Measurements from ENCODE around the gene RBM20.

Gene RBM20

DNA sequence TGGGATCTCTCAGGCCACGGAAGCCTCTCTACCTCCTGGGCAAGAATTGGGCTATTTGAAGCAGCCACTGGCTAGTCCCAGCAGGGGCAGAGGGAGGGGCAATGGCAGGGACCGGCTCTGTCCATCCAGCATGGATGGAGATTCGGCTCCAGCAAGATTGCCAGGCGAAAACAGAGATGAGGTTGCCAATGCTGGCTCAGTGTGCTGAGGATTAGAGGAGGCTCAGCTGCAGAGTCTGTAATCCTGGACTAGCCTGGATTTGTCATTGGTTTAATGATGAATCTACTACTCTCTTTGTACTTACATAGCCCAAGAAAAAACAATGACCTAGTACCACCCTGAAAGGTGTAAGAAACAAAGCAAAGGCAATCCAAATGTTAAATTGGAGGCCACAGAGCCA, 115.4 kb downstream of the RBM20 start:
- no peaks in the 10 kb centered on the region for H3K4me1 ChIP-seq (ENCODE audit: control extremely low read depth in 1 of 4, control insufficient read depth in 4 of 4, insufficient read depth in 4 of 4, low read length in 3 of 4)
- no peak for DNase-seq
- H3K27ac ChIP-seq (ENCODE audit: insufficient read depth in 1 of 2, low read depth in 1 of 2, low read length in 2 of 2, poor library complexity in 1 of 2, severe bottlenecking in 2 of 2), result no peak overlapping the region
- CTCF ChIA-PET, result interaction anchor here (0.9 to 1.4 kb wide), 4 partner anchors 11 to 151 kb away, joined by 3 to 4 read pairs (median 3); no protein-coding TSS in a partner anchor
- no peaks in the 10 kb centered on the region for H3K36me3 ChIP-seq (ENCODE audit: control insufficient read depth in 4 of 4, insufficient read depth in 4 of 4, low read length in 3 of 4)
- peaks cover 0 to 8% (median 0%) of the 10 kb centered on the region in 5 experiments for H3K27me3 ChIP-seq (replicated peaks in 2 of 5; ENCODE audit: control insufficient read depth in 4 of 5, insufficient read depth in 5 of 5, low read length in 4 of 5)
- POLR2A ChIA-PET, result no interaction called here
- 82% methylated on average over 2 of the region's 4 CpGs for WGBS (ENCODE audit: insufficient coverage)
- H3K4me3 ChIP-seq (ENCODE audit: control insufficient read depth in 1 of 7, extremely low read depth in 1 of 7, insufficient read depth in 4 of 7, low read depth in 2 of 7, low read length in 6 of 7), result no peak overlapping the region
- H3K9me3 ChIP-seq (ENCODE audit: control extremely low read depth in 1 of 5, control insufficient read depth in 4 of 5, insufficient read depth in 2 of 5, low read depth in 1 of 5, low read length in 4 of 5), result no peaks in the 10 kb centered on the region

DNA sequence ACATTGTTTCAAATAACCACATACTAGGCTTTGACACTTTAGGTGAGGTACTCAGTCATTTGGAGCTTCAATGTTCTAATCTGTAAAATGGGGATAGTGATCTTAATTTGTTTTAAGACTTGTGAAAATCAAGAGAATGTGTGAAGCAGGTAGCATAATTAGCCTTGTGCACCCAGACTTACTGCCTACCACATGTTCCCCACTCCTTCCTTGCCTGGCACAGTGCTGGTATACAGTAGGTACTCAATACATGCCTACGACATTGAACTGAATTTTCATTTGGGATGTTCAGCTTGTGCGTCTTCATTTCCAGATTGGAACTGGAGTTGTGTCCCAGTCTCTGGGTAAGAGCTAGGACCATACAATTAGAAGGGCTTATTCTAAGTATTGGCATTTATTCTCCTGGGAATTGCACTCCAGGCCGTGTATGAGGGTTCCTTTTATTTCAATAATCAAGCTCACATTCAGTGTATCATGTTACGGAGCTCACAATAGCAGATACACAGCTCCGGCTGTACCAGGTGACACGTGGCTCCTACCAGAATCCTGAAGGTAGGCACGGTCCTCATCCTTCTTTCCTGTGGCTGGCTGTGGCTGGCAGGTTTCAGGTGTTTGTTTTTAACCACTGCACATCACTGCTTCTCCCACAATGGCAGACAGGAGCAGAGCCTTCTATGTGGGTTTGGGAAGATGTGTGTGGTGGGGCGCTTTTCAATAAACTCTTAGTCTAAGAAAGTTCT, 118.1 kb downstream of the RBM20 start:
- Histone ChIP-seq H3K27me3 (replicated peaks in 2 of 5; ENCODE audit: control insufficient read depth in 4 of 5, insufficient read depth in 5 of 5, low read length in 4 of 5) (peaks cover 0 to 10% (median 0%) of the 10 kb centered on the region in 5 experiments), H3K4me3 (ENCODE audit: control insufficient read depth in 1 of 7, extremely low read depth in 1 of 7, insufficient read depth in 4 of 7, low read depth in 2 of 7, low read length in 6 of 7) (no peak overlapping the region), H3K36me3 (ENCODE audit: control insufficient read depth in 4 of 4, insufficient read depth in 4 of 4, low read length in 3 of 4) (no peaks in the 10 kb centered on the region), H3K4me1 (ENCODE audit: control extremely low read depth in 1 of 4, control insufficient read depth in 4 of 4, insufficient read depth in 4 of 4, low read length in 3 of 4) (no peaks in the 10 kb centered on the region), H3K27ac (ENCODE audit: insufficient read depth in 1 of 2, low read depth in 1 of 2, low read length in 2 of 2, poor library complexity in 1 of 2, severe bottlenecking in 2 of 2) (no peak overlapping the region), H3K9me3 (ENCODE audit: control extremely low read depth in 1 of 5, control insufficient read depth in 4 of 5, insufficient read depth in 2 of 5, low read depth in 1 of 5, low read length in 4 of 5) (no peaks in the 10 kb centered on the region)
- ChIA-PET POLR2A (no interaction called here), CTCF (interaction anchor here (1.1 to 1.4 kb wide), 2 partner anchors 16 to 37 kb away, joined by 3 to 4 read pairs; no protein-coding TSS in a partner anchor)
- WGBS (ENCODE audit: insufficient coverage), result 98% methylated on average over 6 of the region's 8 CpGs
- no peak for DNase-seq

DNA sequence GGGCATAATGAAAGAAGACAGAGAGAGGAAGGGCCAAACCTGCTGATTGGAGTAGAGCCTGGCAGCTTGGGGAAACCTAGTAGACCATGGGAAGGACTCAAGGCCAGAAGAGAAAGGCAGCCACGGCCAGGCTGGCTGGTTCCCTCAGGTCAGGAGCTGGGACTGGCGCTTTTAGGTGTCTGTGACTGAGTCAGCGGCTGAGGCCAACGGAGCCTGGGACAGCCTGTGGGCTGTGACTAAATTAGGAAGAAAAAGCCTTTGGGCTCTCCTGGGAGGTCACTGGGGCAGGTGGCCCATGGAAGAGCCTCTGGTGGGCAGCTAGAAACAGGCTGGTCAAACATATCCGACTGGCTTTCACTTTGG, 118.7 kb downstream of the RBM20 start:
- DNase-seq, result no peak
- H3K4me3 ChIP-seq (ENCODE audit: control insufficient read depth in 1 of 7, extremely low read depth in 1 of 7, insufficient read depth in 4 of 7, low read depth in 2 of 7, low read length in 6 of 7), result no peak overlapping the region
- ChIA-PET CTCF (interaction anchor here (1.1 to 1.4 kb wide), 2 partner anchors 16 to 36 kb away, joined by 3 to 4 read pairs; no protein-coding TSS in a partner anchor), POLR2A (no interaction called here)
- H3K27ac ChIP-seq (ENCODE audit: insufficient read depth in 1 of 2, low read depth in 1 of 2, low read length in 2 of 2, poor library complexity in 1 of 2, severe bottlenecking in 2 of 2), result no peak overlapping the region
- no peaks in the 10 kb centered on the region for H3K4me1 ChIP-seq (ENCODE audit: control extremely low read depth in 1 of 4, control insufficient read depth in 4 of 4, insufficient read depth in 4 of 4, low read length in 3 of 4)
- no peaks in the 10 kb centered on the region for H3K36me3 ChIP-seq (ENCODE audit: control insufficient read depth in 4 of 4, insufficient read depth in 4 of 4, low read length in 3 of 4)
- 96% methylated on average over 5 of the region's 5 CpGs for WGBS (ENCODE audit: insufficient coverage)
- peaks cover 0 to 10% (median 0%) of the 10 kb centered on the region in 5 experiments for H3K27me3 ChIP-seq (replicated peaks in 2 of 5; ENCODE audit: control insufficient read depth in 4 of 5, insufficient read depth in 5 of 5, low read length in 4 of 5)
- H3K9me3 ChIP-seq (ENCODE audit: control extremely low read depth in 1 of 5, control insufficient read depth in 4 of 5, insufficient read depth in 2 of 5, low read depth in 1 of 5, low read length in 4 of 5), result no peaks in the 10 kb centered on the region

DNA sequence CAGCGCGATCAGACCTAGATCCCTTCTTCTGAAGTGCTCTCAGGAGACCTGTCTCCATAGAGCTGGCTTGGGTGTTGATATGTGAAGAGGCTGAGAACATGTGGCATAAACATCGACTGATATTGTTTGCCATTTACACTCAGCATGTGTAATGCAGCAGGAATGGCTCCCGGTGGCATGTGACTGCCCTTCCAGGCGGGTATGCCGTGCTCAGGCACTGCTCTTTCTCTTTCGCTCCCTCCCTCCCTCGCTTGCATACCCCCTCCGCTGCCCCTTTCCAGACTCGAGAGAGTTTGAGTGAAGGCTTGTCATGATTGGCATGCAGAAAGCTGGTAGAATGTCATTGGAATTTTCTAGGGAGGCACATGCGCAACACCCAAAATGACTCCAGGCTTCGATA, 120.2 kb downstream of the RBM20 start:
- WGBS (ENCODE audit: insufficient coverage), result 85% methylated on average over 6 of the region's 12 CpGs
- DNase-seq, result no peak
- POLR2A ChIA-PET, result no interaction called here

GRCh38 chr10:110764793-110765512, 120.8 kb downstream of the RBM20 start:
- Histone ChIP-seq H3K36me3 (ENCODE audit: control insufficient read depth in 4 of 4, insufficient read depth in 4 of 4, low read length in 3 of 4) (no peaks in the 10 kb centered on the region), H3K27ac (ENCODE audit: insufficient read depth in 1 of 2, low read depth in 1 of 2, low read length in 2 of 2, poor library complexity in 1 of 2, severe bottlenecking in 2 of 2) (no peak overlapping the region), H3K4me3 (ENCODE audit: control insufficient read depth in 1 of 7, extremely low read depth in 1 of 7, insufficient read depth in 4 of 7, low read depth in 2 of 7, low read length in 6 of 7) (no peak overlapping the region), H3K9me3 (ENCODE audit: control extremely low read depth in 1 of 5, control insufficient read depth in 4 of 5, insufficient read depth in 2 of 5, low read depth in 1 of 5, low read length in 4 of 5) (no peaks in the 10 kb centered on the region), H3K4me1 (ENCODE audit: control extremely low read depth in 1 of 4, control insufficient read depth in 4 of 4, insufficient read depth in 4 of 4, low read length in 3 of 4) (no peaks in the 10 kb centered on the region), H3K27me3 (replicated peaks in 2 of 5; ENCODE audit: control insufficient read depth in 4 of 5, insufficient read depth in 5 of 5, low read length in 4 of 5) (peaks cover 0 to 7% (median 0%) of the 10 kb centered on the region in 5 experiments)
- no peak for DNase-seq
- ChIA-PET POLR2A (no interaction called here), CTCF (interaction anchor here (1.1 to 1.2 kb wide), 2 partner anchors 21 to 26 kb away, joined by 3 read pairs; no protein-coding TSS in a partner anchor)
- 92% methylated on average over 13 of the region's 13 CpGs for WGBS (ENCODE audit: insufficient coverage)

More for the DNA sequence above, 120.2 kb downstream of the RBM20 start:
- peaks cover 0 to 10% (median 0%) of the 10 kb centered on the region in 5 experiments for H3K27me3 ChIP-seq (replicated peaks in 2 of 5; ENCODE audit: control insufficient read depth in 4 of 5, insufficient read depth in 5 of 5, low read length in 4 of 5)
- H3K9me3 ChIP-seq (ENCODE audit: control extremely low read depth in 1 of 5, control insufficient read depth in 4 of 5, insufficient read depth in 2 of 5, low read depth in 1 of 5, low read length in 4 of 5), result no peaks in the 10 kb centered on the region
- H3K27ac ChIP-seq (ENCODE audit: insufficient read depth in 1 of 2, low read depth in 1 of 2, low read length in 2 of 2, poor library complexity in 1 of 2, severe bottlenecking in 2 of 2), result no peak overlapping the region
- CTCF ChIA-PET, result no interaction called here
- H3K36me3 ChIP-seq (ENCODE audit: control insufficient read depth in 4 of 4, insufficient read depth in 4 of 4, low read length in 3 of 4), result no peaks in the 10 kb centered on the region
- H3K4me1 ChIP-seq (ENCODE audit: control extremely low read depth in 1 of 4, control insufficient read depth in 4 of 4, insufficient read depth in 4 of 4, low read length in 3 of 4), result no peaks in the 10 kb centered on the region
- no peak overlapping the region for H3K4me3 ChIP-seq (ENCODE audit: control insufficient read depth in 1 of 7, extremely low read depth in 1 of 7, insufficient read depth in 4 of 7, low read depth in 2 of 7, low read length in 6 of 7)

DNA sequence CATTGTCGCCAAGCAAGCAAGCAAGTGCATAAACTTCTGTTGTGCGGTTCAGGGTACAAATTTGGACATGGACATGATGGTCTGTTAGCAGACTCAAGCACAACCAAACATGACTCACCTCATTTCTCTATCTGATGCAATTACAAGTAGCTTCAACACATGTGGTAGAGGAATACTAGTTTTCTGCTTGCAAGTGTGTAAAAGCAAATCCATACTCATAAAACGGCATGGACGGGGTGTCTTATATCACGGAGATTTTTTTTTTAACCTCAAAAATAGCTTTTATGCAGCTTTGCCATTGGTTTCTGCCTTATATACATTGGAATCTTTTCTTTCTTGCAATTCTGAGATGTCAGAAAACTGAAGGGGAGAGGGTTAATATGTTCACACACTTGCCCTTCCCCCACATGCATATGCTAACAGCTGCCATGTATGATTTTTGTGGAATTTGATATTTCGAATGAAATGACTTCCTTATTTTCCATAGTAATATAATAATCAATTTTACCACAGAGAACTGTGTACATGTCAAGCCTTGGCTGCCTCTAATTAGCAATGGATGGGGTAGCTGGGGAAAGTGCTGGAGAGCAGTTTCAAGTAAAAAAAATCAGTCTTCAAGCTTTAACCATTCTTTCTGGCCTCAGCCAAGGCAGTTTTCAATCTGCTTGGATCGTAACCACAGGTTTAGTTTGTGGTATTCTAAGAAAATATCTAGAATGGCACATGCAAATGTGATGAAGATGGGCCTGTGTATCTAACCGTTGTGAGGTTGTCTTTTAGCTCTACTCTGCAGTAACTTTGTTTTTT, 121.6 kb downstream of the RBM20 start:
- no peak overlapping the region for H3K27ac ChIP-seq (ENCODE audit: insufficient read depth in 1 of 2, low read depth in 1 of 2, low read length in 2 of 2, poor library complexity in 1 of 2, severe bottlenecking in 2 of 2)
- ChIA-PET POLR2A (interaction anchor here (0.6 to 0.8 kb wide), 2 partner anchors 33 to 828 kb away, joined by 3 to 5 read pairs; no protein-coding TSS in a partner anchor), CTCF (interaction anchor here (1.1 to 1.2 kb wide), 2 partner anchors 20 to 26 kb away, joined by 3 read pairs; no protein-coding TSS in a partner anchor)

More for the DNA sequence above, 121.6 kb downstream of the RBM20 start:
- no peaks in the 10 kb centered on the region for H3K4me1 ChIP-seq (ENCODE audit: control extremely low read depth in 1 of 4, control insufficient read depth in 4 of 4, insufficient read depth in 4 of 4, low read length in 3 of 4)
- H3K4me3 ChIP-seq (ENCODE audit: control insufficient read depth in 1 of 7, extremely low read depth in 1 of 7, insufficient read depth in 4 of 7, low read depth in 2 of 7, low read length in 6 of 7), result no peak overlapping the region
- no peaks in the 10 kb centered on the region for H3K36me3 ChIP-seq (ENCODE audit: control insufficient read depth in 4 of 4, insufficient read depth in 4 of 4, low read length in 3 of 4)
- H3K9me3 ChIP-seq (ENCODE audit: control extremely low read depth in 1 of 5, control insufficient read depth in 4 of 5, insufficient read depth in 2 of 5, low read depth in 1 of 5, low read length in 4 of 5), result no peaks in the 10 kb centered on the region
- WGBS (ENCODE audit: insufficient coverage), result 96% methylated on average over 4 of the region's 8 CpGs
- H3K27me3 ChIP-seq (replicated peaks in 2 of 5; ENCODE audit: control insufficient read depth in 4 of 5, insufficient read depth in 5 of 5, low read length in 4 of 5), result peaks cover 0 to 7% (median 0%) of the 10 kb centered on the region in 5 experiments
- DNase-seq, result peak in 2 of 3 donors; percentile 6 to 14
